Activated naive CD4-positive, alpha-beta T cell (primary cell): ENCODE measurements around the gene RNF157.

ENCODE experiments used
- DNase-seq, 4 experiments: peaks; one replicate each; lab custom pipeline; 2025; lab: John Stamatoyannopoulos, UW

Gene RNF157

DNA sequence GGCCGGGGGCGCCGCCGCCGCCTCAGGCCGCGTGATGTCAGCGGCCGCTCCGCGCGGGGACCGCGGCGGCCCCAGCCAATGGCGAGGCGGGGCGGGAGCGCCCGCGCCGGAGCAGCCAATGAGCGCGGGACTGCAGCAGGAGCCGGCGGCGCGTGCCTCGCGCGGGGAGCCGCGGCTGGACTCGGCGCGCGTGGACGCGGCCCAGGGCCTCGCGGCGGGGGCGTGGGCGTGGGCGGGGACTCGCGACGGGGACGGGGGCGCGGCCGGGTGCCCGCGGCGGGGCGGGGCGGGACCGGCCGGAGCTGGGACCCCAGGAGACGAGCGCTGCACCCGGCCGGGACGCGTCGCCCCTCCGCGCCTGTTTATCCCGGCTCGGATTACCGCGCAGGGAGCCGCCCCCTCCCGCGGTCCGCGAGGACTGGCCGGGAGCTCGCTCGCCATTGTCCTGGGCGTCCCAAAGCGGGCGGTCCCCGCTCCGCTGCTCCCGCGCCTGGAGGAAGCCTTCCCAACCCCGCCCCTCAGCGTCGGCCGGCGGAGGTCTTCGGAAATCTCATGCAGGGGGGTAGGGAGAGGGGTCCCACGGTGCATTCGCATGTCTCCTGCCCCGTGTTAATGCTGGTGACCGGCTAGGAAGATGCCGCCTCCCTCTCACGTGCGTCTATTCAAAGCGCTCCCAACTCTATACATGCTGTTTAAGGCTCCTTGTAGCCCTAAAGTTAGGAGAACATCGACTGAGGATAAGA is at the start of gene RNF157:
Gene RNF157 (minus strand): TSS at position 33 of the 743 bp plus-strand sequence. CDS start 253 bp downstream, outside the sequence.
- peak in 2 of 4 experiments; percentile 41 to 59 for DNase-seq

DNA sequence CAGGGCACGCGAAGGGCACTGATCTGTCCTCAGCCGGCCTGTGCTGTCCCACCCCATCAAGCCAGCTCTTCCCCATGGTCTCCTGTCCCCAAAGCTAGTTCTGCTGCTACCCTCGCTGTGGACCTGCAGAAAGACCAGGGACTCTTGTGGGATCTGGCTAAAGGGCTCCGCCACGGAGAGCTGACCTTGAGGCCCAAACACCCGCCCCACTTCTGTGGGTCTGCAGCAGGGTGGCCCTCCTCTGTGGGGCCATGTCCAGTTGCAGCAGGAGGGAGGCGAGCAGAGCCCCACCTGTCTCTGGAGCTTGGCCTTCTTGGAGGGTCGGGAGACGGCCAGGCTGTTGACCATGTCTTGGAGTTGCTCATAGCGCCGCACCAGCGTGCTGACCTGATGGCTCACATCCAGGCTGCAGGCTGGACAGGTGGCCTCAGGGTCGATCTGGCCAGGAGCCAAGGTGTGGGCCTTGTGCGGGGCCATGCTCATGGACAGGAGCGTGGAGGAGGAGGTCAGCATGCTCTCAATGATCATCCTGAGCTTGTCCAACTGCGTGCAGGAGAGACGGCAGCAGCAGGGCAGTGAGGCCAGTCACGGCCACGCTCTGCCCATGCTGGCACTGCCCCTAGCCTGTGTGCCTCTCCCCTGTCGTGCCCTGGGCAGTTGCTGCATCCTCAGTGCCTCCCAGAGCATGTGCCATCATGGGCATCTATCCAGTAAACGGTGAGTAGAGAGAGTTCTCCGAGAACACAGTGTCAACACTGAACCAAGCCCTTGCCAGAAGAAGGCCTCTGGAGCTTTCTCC is 41.5 kb upstream of the RNF157 start:
- DNase-seq = no peak

GRCh38 chr17:76280650-76281049 is 40.4 kb upstream of the RNF157 start:
- no peak for DNase-seq

- DNase-seq = no peak
These were observed 39.5 kb upstream of the RNF157 start for GRCh38 chr17:76279742-76280287.

DNA sequence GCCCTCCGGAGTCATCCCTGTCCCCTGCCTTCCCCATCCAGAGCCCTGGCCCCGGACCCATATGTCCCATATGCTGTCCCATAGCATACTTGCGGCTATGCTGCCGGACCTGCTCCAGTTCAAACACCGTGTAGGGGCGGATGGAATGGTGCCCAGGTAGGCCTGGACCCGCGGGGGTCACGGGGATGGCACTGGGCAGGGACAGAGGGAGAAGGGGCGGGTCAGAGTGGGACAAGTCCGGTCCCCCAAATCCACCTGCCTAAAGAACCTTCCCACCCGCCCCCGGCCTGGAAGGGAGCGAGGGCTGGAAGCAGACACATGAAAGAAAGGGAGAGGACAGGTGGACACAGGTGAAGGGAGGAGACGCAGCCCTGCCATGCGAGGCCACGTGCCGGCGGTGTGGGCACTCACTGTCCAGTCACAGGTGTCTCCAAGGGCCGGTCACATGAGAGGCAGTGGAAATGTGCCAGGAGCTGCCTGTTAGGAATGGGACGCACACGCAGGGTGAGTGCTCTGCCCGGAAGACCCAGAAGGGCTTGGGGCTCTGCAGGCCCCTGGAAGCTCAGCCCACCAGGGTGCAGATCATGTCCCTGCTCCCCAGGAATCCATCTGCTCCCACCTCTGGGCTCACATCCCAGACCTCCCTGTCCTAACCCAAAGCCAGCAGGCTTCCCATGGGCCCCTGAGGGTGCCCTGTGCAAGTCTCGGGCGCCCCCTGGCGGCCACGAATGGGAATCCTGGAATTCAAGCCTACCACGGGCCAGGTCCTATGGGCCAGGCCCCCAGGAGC is 38.9 kb upstream of the RNF157 start:
- peak; percentile 68 to 84 (median 81) for DNase-seq

DNA sequence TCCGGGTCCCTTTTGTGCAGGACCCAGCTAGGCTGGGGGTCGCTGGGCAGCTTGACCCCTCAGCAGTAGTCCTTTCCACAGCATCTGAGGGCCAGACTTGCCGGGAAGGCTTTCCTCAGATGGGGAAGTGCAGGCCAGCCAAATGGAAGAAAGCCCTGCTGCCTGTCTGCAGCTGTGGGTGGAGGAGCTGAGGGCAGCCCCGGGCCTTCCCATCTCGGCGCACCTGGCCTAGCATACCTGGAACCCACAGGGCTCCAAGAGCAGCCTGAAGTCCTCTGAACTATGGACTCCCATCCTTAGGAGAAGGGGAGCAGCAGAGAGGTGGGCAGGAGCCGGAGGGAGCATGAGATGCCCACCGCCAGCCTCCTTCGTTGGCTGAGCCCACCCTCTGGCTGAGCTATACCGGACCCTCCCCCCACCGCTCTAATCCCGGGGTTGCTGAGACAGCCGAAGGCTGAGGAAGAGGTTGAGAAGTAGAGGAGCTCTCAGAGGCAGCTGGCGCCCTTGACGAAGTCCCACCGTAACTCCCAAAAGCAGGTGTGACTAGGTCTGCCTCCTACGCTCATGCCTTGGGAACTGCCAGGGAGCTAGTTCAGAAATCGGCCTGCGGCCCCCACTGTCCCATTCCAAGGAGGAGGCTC is 38.1 kb upstream of the RNF157 start:
- DNase-seq = no peak

GRCh38 chr17:76277300-76278267 is 37.3 kb upstream of the RNF157 start:
- DNase-seq = no peak

DNA sequence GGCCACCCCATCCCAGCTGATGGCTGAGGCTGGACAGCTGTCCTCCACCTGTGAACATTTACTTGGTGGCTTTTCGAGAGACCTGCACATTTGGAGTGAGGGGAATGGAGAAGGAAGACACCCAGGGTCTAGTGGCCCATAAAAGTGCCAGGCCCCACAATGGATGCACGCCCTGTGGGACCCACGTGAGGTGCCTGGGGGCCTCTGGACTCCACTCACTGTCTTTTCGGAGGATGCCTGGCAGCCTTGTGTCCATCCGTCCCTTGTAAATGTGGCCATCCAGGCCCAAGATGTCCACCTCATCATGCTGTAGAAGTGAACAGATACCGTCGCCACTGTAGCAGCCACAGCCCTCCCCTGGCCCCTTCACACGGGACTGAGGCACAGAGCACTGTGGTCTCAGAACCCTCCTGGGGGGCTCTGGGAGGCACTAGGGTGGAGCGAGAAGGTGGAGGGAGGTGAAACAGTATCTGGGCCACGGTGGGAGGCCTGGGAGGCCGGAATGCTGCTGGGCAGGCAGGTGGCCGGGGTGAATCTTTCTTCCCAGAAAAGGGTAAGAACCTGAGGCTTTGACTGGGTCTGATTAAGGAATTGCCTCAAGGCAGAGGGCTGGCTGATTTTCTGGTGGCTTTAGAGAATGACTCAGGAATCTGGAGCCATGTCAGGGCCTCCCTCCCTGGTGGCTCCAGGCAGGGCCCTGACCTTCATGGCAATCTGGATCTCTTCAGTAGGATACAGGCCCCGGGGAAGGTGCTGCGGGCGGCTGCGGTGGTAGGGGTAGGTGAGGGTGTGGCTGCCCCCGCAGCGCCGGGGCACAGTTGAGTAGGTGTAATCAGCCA is 36.4 kb upstream of the RNF157 start:
- DNase-seq = no peak

DNA sequence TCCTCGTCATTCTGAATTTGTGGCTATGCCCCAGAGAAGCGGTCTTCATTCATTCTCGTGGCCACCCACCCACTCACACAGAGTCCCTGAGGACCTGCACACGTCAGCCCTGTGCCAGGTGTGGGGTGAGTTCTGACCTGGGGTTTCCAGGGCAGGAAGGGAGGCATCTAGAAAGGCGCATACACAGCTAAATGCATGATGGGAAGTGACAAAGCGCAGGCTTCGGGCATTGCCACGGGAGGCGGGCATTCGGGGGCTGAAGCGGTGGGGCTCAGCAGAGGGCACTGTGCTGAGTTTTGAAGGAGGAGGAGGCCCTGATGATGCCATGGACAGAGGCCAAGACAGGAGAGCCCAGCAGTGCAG is 35.8 kb upstream of the RNF157 start:
- DNase-seq = no peak

GRCh38 chr17:76275382-76276068 is 35.2 kb upstream of the RNF157 start:
- no peak for DNase-seq

- no peak for DNase-seq
These were observed 34.0 kb upstream of the RNF157 start for GRCh38 chr17:76274112-76274956.

DNA sequence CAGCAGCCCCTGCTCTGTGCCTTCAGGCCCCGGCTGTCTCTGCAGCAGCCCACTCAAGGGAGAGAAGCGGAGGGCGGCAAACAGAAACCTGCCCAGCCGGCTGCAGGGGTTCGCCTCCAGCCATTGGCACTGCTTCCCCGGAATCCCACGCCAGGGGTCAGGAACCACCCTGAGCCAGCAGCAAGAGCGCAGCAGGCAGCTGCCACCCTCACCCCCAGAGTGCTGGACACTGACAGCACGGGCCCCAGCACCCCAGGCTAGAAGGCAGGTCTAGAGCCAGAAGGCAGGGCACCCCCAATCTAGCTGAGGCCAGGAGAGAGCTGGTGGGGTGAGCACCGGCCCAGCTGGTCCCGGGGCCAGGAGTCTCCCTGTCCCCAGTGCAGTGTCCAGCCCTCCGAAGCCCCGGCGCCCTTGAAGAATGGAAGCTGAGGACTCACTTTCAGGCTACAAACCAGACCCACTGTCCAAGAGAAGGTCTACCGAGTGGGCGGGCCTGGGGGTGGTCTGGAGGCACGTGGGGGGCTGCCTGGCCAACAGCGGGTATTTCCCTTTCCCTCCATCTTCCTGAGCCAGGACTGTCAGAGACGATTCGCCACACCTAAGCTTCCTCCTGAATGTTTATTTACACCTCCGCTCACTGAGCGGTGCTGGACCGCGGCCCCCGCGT is 33.3 kb upstream of the RNF157 start:
- DNase-seq = no peak

- DNase-seq = peak in 2 of 4 experiments; percentile 50 to 63
These were observed 32.5 kb upstream of the RNF157 start for GRCh38 chr17:76272541-76273444.

DNA sequence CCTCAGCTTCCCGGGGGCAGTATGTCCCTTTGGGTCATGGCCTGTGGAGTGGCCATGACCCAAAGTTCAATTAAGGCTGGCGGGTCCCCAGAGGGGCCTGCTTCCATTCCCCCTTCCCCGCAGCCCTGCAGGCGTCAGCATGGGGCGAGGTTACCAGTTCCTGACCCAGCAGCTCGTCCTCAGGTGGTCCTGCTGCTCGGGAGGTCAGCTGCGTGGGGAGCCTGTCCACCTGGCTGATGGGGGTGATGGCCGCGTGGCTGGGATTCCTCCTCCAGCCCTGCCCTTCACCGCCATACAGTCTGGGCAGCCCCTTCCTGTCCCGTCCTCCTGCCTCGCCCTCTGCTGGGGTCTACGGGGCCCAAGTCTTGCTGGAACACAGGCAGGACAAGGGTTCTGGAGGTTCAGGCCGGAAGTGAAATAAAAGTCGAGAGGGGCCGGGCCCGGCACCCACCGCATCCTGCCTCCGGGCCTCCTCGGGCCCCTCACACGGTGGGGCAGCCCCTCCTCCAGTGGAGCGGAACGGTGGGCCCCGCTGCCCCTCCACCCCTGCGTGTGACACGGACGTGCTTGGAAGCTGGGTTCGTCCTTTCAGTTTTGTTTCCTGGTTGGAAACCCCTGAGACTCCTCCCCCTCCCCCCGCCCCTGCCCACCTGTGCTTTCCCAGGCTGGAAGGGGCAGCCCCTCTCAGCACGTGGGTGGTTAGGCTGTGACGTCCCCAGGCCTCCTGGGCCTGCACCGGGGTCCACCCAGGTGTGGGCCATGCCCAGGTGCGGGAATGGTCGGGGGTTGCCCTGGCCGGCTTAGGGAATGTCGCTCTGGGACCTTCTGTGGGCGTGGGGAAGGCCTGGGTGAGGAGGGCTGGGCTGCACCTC is 31.6 kb upstream of the RNF157 start:
- DNase-seq = peak; percentile 62 to 77 (median 66)
